ENCODE results near the gene TAS2R46. TPM values are rescaled to one million over a fixed set of nuclear protein-coding genes. Genes with fewer than 3 reads are reported as not detected.
"Not testable (repeated sequence)": the region's sequence is repeated elsewhere in the genome, so short reads cannot be mapped to it uniquely, and the experiment has no call there.

The TAS2R46 gene, protein sequence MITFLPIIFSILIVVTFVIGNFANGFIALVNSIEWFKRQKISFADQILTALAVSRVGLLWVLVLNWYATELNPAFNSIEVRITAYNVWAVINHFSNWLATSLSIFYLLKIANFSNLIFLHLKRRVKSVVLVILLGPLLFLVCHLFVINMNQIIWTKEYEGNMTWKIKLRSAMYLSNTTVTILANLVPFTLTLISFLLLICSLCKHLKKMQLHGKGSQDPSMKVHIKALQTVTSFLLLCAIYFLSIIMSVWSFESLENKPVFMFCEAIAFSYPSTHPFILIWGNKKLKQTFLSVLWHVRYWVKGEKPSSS
- total RNA-seq, result under 1 TPM in 3 of 4 donors, not detected in 1; 0.23 to 0.51 (median 0.24) TPM
- polyA plus RNA-seq, result under 1 TPM in 1 of 3 donors, not detected in 2; 0.04 TPM
- long read RNA-seq, donor 1, result 0 reads
- long read RNA-seq, donor 2, result 0 reads

DNA sequence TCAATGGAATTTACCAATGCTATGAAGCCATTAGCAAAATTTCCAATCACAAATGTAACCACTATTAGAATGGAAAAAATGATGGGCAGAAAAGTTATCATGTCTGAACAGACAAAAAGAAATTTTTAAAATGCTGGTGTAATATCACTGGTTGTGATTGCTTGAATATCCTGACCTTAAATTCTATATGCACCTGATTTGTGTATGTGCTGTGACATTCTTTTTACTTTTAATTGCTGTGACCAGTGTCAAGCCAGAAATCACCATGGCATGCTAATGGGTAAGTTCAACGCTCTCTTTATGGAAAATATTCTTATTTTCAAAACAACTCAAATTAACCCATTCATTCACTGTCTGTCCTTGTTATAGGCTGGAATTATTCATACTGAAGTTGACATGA, at the start of gene TAS2R46:
Gene TAS2R46, minus strand, starts transcription at position 101 of the 400 bp plus-strand sequence. Its CDS starts 0 bp downstream, at position 101.
- H3K27me3 ChIP-seq (ENCODE audit: insufficient read depth in 3 of 3, low read length in 2 of 3); H3K9me3 ChIP-seq; H3K36me3 ChIP-seq (ENCODE audit: insufficient read depth in 1 of 2, low read depth in 1 of 2); DNase-seq; H3K4me1 ChIP-seq; H3K27ac ChIP-seq; intact Hi-C loops (cut with DNase I); H3K4me3 ChIP-seq; ATAC-seq: not testable (repeated sequence)
- WGBS, 3 donors, result 82 to 88% (median 85%) methylated on average over 1 of the region's 1 CpG

DNA sequence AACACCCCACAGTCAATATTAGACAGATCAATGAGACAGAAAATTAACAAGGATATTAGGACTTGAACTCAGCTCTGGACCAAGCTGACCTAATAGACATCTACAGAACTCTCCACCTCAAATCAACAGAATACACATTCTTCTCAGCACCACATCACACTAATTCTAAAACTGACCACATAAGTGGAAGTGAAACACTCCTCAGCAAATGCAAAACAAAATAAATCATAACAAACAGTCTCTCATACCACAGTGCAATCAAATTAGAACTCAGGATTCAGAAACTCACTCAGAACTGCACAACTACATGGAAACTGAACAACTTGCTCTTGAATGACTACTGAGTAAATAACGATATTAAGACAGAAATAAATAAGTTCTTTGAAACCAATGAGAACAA, 49.1 kb upstream of the TAS2R46 start:
- DNase-seq; intact Hi-C loops (cut with DNase I); ATAC-seq; H3K27me3 ChIP-seq (ENCODE audit: insufficient read depth in 3 of 3, low read length in 2 of 3); H3K9me3 ChIP-seq; H3K36me3 ChIP-seq (ENCODE audit: insufficient read depth in 1 of 2, low read depth in 1 of 2); H3K4me3 ChIP-seq; H3K27ac ChIP-seq; H3K4me1 ChIP-seq: not testable (repeated sequence)
- 95 to 99% (median 95%) methylated on average over 1 of the region's 1 CpG for WGBS, 3 donors

DNA sequence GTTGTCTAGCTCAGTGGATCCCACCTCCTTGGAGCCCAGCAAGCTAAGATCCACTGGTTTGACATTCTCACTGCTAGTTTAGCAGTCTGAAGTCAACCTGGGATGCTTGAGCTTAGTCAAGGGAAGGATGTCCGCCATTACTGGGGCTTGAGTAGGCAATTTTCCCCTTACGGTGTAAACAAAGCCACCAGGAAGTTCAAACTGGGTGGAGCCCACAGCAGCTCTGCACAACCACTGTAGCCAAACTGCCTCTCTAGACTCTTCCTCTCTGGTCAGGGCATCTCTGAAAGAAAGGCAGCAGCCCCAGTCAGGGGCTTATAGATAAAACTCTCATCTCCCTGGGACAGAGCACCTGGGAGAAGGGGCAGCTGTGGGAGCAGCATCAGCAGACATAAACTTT, 46.8 kb upstream of the TAS2R46 start:
- Histone ChIP-seq H3K4me3 (no peak overlapping the region), H3K9me3 (no peaks in the 10 kb centered on the region), H3K36me3 (ENCODE audit: insufficient read depth in 1 of 2, low read depth in 1 of 2) (peaks cover 0 to 7% of the 10 kb centered on the region in 2 donors), H3K27me3 (ENCODE audit: insufficient read depth in 3 of 3, low read length in 2 of 3) (no peaks in the 10 kb centered on the region), H3K27ac (no peak overlapping the region), H3K4me1 (no peaks in the 10 kb centered on the region)
- TF ChIP-seq, protein P1, sequence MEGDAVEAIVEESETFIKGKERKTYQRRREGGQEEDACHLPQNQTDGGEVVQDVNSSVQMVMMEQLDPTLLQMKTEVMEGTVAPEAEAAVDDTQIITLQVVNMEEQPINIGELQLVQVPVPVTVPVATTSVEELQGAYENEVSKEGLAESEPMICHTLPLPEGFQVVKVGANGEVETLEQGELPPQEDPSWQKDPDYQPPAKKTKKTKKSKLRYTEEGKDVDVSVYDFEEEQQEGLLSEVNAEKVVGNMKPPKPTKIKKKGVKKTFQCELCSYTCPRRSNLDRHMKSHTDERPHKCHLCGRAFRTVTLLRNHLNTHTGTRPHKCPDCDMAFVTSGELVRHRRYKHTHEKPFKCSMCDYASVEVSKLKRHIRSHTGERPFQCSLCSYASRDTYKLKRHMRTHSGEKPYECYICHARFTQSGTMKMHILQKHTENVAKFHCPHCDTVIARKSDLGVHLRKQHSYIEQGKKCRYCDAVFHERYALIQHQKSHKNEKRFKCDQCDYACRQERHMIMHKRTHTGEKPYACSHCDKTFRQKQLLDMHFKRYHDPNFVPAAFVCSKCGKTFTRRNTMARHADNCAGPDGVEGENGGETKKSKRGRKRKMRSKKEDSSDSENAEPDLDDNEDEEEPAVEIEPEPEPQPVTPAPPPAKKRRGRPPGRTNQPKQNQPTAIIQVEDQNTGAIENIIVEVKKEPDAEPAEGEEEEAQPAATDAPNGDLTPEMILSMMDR (IDR thresholded peaks at IDR 0.05), result no peak
- no peak for DNase-seq
- no peak for ATAC-seq
- WGBS, 3 donors, result 86 to 92% (median 86%) methylated on average over 2 of the region's 2 CpGs
- intact Hi-C loops (cut with DNase I), result no loop called here

DNA sequence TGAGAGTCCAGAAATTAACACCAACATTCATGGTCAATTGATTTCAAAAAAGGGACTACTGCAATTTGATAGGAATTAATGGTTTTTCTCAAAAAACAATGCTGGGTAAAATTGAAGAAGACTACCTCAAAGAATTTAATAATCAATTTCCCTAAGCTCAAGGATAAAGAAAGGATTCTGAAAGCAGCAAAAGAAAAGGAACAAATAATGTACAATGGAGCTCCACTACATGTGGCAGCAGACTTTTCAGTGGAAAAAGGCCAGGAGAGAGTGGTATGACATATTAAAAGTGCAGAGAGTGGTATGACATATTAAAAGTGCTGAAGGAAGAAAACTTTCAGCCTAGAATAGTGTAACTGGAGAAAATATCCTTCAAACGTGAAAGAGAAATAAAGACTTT, 45.6 kb upstream of the TAS2R46 start:
- DNase-seq, result no peak
- H3K27me3 ChIP-seq (ENCODE audit: insufficient read depth in 3 of 3, low read length in 2 of 3), result no peaks in the 10 kb centered on the region
- H3K36me3 ChIP-seq (ENCODE audit: insufficient read depth in 1 of 2, low read depth in 1 of 2), result peaks cover 0 to 7% of the 10 kb centered on the region in 2 donors
- no peak overlapping the region for H3K4me3 ChIP-seq
- ATAC-seq, result no peak
- H3K4me1 ChIP-seq, result no peaks in the 10 kb centered on the region
- no peak overlapping the region for H3K27ac ChIP-seq
- TF ChIP-seq, protein P1 (IDR thresholded peaks at IDR 0.05), result no peak
- H3K9me3 ChIP-seq, result no peaks in the 10 kb centered on the region
- WGBS, 3 donors, result 62 to 77% (median 62%) methylated on average over 1 of the region's 1 CpG
- intact Hi-C loops (cut with DNase I), result no loop called here

DNA sequence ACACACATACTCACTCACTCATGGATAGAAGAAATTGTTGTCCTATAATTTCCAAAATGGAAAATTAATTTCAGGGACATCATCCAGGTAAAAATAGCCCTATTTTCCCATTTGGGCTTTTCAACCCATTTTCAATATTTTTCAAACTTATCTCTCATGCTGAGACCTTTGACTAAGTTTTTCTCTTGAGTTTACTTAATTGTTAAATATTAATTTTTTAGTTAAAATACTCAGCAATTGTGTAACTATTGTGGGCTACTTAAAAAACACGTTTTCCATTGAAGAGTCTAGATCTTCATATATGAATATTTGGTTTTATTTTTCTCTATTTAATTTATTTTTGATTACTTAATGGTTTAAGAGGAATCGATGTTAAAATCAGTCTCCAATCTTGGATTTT, 44.2 kb upstream of the TAS2R46 start:
- H3K27ac ChIP-seq, result no peak overlapping the region
- H3K4me3 ChIP-seq, result no peak overlapping the region
- 87 to 98% (median 89%) methylated on average over 2 of the region's 2 CpGs for WGBS, 3 donors
- intact Hi-C loops (cut with DNase I), result no loop called here
- no peaks in the 10 kb centered on the region for H3K27me3 ChIP-seq (ENCODE audit: insufficient read depth in 3 of 3, low read length in 2 of 3)
- TF ChIP-seq, protein P1 (IDR thresholded peaks at IDR 0.05), result no peak
- H3K36me3 ChIP-seq (ENCODE audit: insufficient read depth in 1 of 2, low read depth in 1 of 2), result peaks cover 0 to 7% of the 10 kb centered on the region in 2 donors
- ATAC-seq, result no peak
- H3K9me3 ChIP-seq, result no peaks in the 10 kb centered on the region
- no peak for DNase-seq
- H3K4me1 ChIP-seq, result no peaks in the 10 kb centered on the region
